T-helper 17 cell (primary cell): ENCODE results near the gene ORMDL2. TPM values are rescaled to one million over a fixed set of nuclear protein-coding genes. Genes with fewer than 3 reads are reported as not detected.

Source experiments
- ATAC-seq: fragments of 150-1000 bp; cut with Tn5 transposase; 2 replicates; pipeline ENCODE4 v1.10.0; 2021; ENCODE audit warnings: mild to moderate bottlenecking, moderate library complexity
- DNase-seq, 3 donors: peaks; one replicate each; pipeline versions ENCODE4 v3.0.0 to v3.0.0-alpha.2; 2020 to 2021
- H3K9me3 ChIP-seq: one replicate; pipeline ENCODE4 v1.7.0; 2013; ENCODE audit warnings: low read length, mild to moderate bottlenecking; ENCODE audit not compliant: control insufficient read depth, poor library complexity, severe bottlenecking
- H3K27ac Mint-ChIP-seq: one replicate; pipeline ENCODE4 v1.8.0; 2022; ENCODE audit warnings: mild to moderate bottlenecking, moderate library complexity, mixed read lengths
- H3K27me3 Mint-ChIP-seq: one replicate; pipeline ENCODE4 v1.8.0; 2022; ENCODE audit warnings: mixed read lengths
- H3K36me3 Mint-ChIP-seq: one replicate; pipeline ENCODE4 v1.8.0; 2022; ENCODE audit warnings: low read depth, mixed read lengths
- H3K4me1 Mint-ChIP-seq: one replicate; pipeline ENCODE4 v1.8.0; 2022; ENCODE audit warnings: mild to moderate bottlenecking, mixed read lengths
- H3K4me3 Mint-ChIP-seq: one replicate; pipeline ENCODE4 v1.8.0; 2022; ENCODE audit warnings: mild to moderate bottlenecking, moderate library complexity, mixed read lengths
- total RNA-seq, 4 donors: library from RNA in 2 of 4; stranded (reverse) in 2 of 4; gene quantifications; one replicate each; pipeline ENCODE4 v1.2.3 and lab custom pipeline; 2022 to 2026

The ORMDL2 gene, protein sequence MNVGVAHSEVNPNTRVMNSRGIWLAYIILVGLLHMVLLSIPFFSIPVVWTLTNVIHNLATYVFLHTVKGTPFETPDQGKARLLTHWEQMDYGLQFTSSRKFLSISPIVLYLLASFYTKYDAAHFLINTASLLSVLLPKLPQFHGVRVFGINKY
- total RNA-seq (10 to 100 TPM; 16.3 to 20.5 TPM), total RNA-seq (lab: John Stamatoyannopoulos, UW) (11.6 to 39.1 reads per million in 2 donors)

- Mint-ChIP-seq H3K27ac (no peak within 1 kb of the TSS), H3K27me3 (no peaks in the 10 kb centered on the region), H3K36me3 (peaks cover 7% of the 10 kb centered on the region), H3K4me1 (peaks cover 21% of the 10 kb centered on the region), H3K4me3 (no peak within 1 kb of the TSS)
- H3K9me3 ChIP-seq: no peaks in the 10 kb centered on the region
- ATAC-seq (peak; percentile 93), DNase-seq (peak; percentile 85 to 93 (median 87))
Measured at GRCh38 chr12:55817345-55818139, at the start of gene ORMDL2, which contains the start of gene SARNP. Gene ORMDL2, plus strand, starts transcription at chr12:55818041. Its CDS starts 959 bp downstream, at chr12:55819000. Gene SARNP, minus strand, starts transcription at chr12:55817724. Its CDS starts 23 bp downstream, at chr12:55817701.

GRCh38 chr12:55771736-55772135 lies 46.1 kb upstream of the ORMDL2 start:
- no peak for DNase-seq
- H3K4me1 Mint-ChIP-seq: peaks cover 13% of the 10 kb centered on the region
- H3K27me3 Mint-ChIP-seq: no peaks in the 10 kb centered on the region
- H3K36me3 Mint-ChIP-seq: peaks cover 5% of the 10 kb centered on the region
- no peak for ATAC-seq
- no peak overlapping the region for H3K4me3 Mint-ChIP-seq
- H3K27ac Mint-ChIP-seq: peak overlapping the region; percentile 67
- no peaks in the 10 kb centered on the region for H3K9me3 ChIP-seq

- Mint-ChIP-seq H3K4me3 (no peak overlapping the region), H3K27me3 (no peaks in the 10 kb centered on the region), H3K36me3 (peaks cover 4% of the 10 kb centered on the region), H3K27ac (peak overlapping the region; percentile 81), H3K4me1 (peaks cover 20% of the 10 kb centered on the region)
- ATAC-seq (no peak), DNase-seq (no peak)
- no peaks in the 10 kb centered on the region for H3K9me3 ChIP-seq
Measured at GRCh38 chr12:55777856-55778255, 40.0 kb upstream of the ORMDL2 start.

DNA sequence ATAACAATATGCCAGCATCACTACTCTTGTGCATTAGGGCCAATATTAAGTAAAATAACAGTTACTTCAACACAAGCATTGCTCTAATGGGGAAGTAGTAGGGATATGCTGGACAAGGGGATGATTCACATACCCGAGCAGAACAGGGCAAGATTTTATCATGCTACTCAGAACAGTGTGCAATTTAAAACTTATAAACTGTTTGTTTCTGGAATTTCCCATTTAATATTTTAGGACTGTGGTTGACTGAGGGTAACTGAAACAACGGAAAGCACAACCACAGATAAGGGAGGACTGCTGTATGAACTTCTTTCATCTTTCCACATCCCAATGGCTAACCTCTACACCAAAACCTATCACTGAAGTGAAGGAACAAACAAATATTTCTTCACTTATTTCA lies 37.2 kb upstream of the ORMDL2 start:
- Mint-ChIP-seq H3K27me3 (no peaks in the 10 kb centered on the region), H3K27ac (peak overlapping the region; percentile 86), H3K4me1 (peaks cover 16% of the 10 kb centered on the region), H3K4me3 (no peak overlapping the region), H3K36me3 (peaks cover 2% of the 10 kb centered on the region)
- ATAC-seq (peak; percentile 72), DNase-seq (no peak)
- no peaks in the 10 kb centered on the region for H3K9me3 ChIP-seq

DNA sequence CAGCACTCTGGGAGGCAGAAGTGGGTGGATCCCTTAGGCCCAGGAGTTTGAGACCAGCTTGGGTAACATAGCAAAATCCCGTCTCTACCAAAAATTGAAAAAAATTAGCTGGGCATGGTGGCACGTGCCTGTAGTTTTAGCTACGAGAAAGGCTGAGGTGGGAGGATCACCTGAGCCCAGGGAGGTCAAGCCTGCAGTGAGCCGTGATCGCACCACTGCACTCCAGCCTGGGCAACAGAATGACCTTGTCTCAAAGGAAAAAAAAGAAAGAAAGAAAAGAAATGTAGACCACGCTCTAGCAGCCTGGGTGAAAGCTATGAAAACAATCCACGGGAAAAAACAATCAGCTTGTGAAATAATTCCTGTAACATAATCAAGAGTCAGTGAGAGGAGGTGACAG lies 29.3 kb upstream of the ORMDL2 start:
- Mint-ChIP-seq H3K27me3 (no peaks in the 10 kb centered on the region), H3K4me3 (no peak overlapping the region), H3K27ac (no peak overlapping the region), H3K4me1 (peaks cover 10% of the 10 kb centered on the region), H3K36me3 (peaks cover 3% of the 10 kb centered on the region)
- no peaks in the 10 kb centered on the region for H3K9me3 ChIP-seq
- ATAC-seq (no peak), DNase-seq (no peak)

DNA sequence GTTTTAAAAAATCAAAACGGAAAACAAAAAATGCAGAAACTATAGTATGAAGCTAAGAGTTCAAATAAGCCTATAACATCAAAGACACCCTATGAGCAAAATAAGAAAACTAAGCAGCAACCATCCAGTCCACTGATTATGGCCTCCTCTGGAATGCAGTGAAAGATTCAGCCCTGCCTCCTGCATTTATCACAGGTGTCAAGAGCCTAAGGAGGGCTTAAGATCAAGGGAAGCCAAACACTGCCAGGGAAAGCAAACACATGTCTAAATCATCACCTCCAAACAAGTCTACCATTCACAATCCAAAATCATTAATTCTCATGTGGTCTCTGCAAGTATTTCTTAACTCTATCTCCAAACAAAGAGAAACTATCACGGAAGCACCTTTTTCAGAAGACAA lies 28.7 kb upstream of the ORMDL2 start:
- ATAC-seq: no peak

GRCh38 chr12:55789893-55790292 lies 27.9 kb upstream of the ORMDL2 start:
- Mint-ChIP-seq H3K4me3 (no peak overlapping the region), H3K4me1 (peaks cover 10% of the 10 kb centered on the region), H3K27ac (no peak overlapping the region), H3K27me3 (no peaks in the 10 kb centered on the region), H3K36me3 (peaks cover 3% of the 10 kb centered on the region)
- no peaks in the 10 kb centered on the region for H3K9me3 ChIP-seq
- ATAC-seq: no peak
- DNase-seq: no peak

More for the DNA sequence above, 28.7 kb upstream of the ORMDL2 start:
- Mint-ChIP-seq H3K27ac (no peak overlapping the region), H3K27me3 (no peaks in the 10 kb centered on the region), H3K36me3 (peaks cover 3% of the 10 kb centered on the region), H3K4me1 (peaks cover 10% of the 10 kb centered on the region), H3K4me3 (no peak overlapping the region)
- no peak for DNase-seq
- H3K9me3 ChIP-seq: no peaks in the 10 kb centered on the region

- Mint-ChIP-seq H3K27me3 (no peaks in the 10 kb centered on the region), H3K4me3 (no peak overlapping the region), H3K4me1 (peaks cover 5% of the 10 kb centered on the region), H3K36me3 (peaks cover 5% of the 10 kb centered on the region), H3K27ac (peak overlapping the region; percentile 74)
- no peak for ATAC-seq
- no peak for DNase-seq
- H3K9me3 ChIP-seq: no peaks in the 10 kb centered on the region
Measured at GRCh38 chr12:55795950-55796349, 21.9 kb upstream of the ORMDL2 start.

DNA sequence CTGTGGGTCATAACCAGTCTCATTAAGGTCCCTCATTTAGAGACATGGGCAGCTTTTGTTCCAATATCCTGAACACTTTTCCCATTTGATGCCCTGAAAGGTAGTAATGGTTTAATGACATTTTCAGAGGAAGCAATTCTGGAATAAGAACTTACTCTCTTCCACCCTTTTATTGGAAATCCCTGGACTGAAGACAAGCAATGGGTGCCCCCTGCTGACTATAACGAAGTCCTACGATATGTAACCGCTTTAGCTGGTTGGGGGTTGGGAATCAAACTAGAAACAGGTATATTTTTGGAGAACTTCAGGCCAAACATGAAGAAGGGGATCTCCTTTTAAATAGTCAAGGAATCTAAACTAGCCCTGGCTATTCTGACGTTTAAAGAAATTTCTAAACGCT lies 20.8 kb upstream of the ORMDL2 start:
- H3K4me1 Mint-ChIP-seq: peaks cover 4% of the 10 kb centered on the region
- H3K27ac Mint-ChIP-seq: peak overlapping the region; percentile 74
- H3K9me3 ChIP-seq: no peaks in the 10 kb centered on the region
- H3K36me3 Mint-ChIP-seq: peaks cover 5% of the 10 kb centered on the region
- no peak overlapping the region for H3K4me3 Mint-ChIP-seq
- DNase-seq (no peak), ATAC-seq (no peak)
- no peaks in the 10 kb centered on the region for H3K27me3 Mint-ChIP-seq

DNA sequence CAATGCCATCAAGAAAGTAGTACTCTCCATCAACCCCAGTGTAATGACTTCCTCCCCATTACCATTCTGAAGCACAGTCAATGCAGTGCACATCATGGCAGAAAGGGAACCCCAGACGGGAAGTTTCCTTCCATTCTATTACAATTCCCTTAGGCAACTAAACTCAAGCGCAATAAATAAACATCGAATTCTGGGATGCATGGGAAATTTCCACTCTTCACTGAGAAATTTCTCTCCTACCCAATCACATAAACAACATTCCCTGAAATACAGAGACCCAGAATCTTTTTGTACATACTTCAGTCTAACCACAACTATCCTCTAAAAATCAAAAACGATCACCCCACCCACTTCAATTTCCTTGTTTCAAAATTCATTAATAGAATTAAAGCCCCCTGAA lies 20.3 kb upstream of the ORMDL2 start:
- H3K27ac Mint-ChIP-seq: peak overlapping the region; percentile 43

GRCh38 chr12:55806982-55807381 lies 10.9 kb upstream of the ORMDL2 start:
- Mint-ChIP-seq H3K4me1 (peaks cover 24% of the 10 kb centered on the region), H3K36me3 (peaks cover 2% of the 10 kb centered on the region), H3K27me3 (no peaks in the 10 kb centered on the region), H3K4me3 (no peak overlapping the region), H3K27ac (peak overlapping the region; percentile 39)
- ATAC-seq: no peak
- no peaks in the 10 kb centered on the region for H3K9me3 ChIP-seq
- no peak for DNase-seq

More for the DNA sequence above, 20.3 kb upstream of the ORMDL2 start:
- Mint-ChIP-seq H3K27me3 (no peaks in the 10 kb centered on the region), H3K4me3 (no peak overlapping the region), H3K4me1 (peaks cover 4% of the 10 kb centered on the region), H3K36me3 (peaks cover 5% of the 10 kb centered on the region)
- no peak for DNase-seq
- H3K9me3 ChIP-seq: no peaks in the 10 kb centered on the region
- no peak for ATAC-seq

- no peaks in the 10 kb centered on the region for H3K9me3 ChIP-seq
- DNase-seq (no peak), ATAC-seq (no peak)
- no peak overlapping the region for H3K4me3 Mint-ChIP-seq
- H3K27ac Mint-ChIP-seq: no peak overlapping the region
- H3K36me3 Mint-ChIP-seq: peaks cover 8% of the 10 kb centered on the region
- H3K27me3 Mint-ChIP-seq: no peaks in the 10 kb centered on the region
- peaks cover 37% of the 10 kb centered on the region for H3K4me1 Mint-ChIP-seq
Measured at GRCh38 chr12:55809274-55809673, 8.6 kb upstream of the ORMDL2 start.

- Mint-ChIP-seq H3K27me3 (no peaks in the 10 kb centered on the region), H3K4me1 (peaks cover 38% of the 10 kb centered on the region), H3K36me3 (peaks cover 9% of the 10 kb centered on the region), H3K4me3 (peak overlapping the region; percentile 57), H3K27ac (peak overlapping the region; percentile 57)
- ATAC-seq (no peak), DNase-seq (no peak)
- H3K9me3 ChIP-seq: no peaks in the 10 kb centered on the region
Measured at GRCh38 chr12:55812088-55812487, 5.8 kb upstream of the ORMDL2 start.
